ENCODE data around the gene RUNX1.

Gene RUNX1

DNA sequence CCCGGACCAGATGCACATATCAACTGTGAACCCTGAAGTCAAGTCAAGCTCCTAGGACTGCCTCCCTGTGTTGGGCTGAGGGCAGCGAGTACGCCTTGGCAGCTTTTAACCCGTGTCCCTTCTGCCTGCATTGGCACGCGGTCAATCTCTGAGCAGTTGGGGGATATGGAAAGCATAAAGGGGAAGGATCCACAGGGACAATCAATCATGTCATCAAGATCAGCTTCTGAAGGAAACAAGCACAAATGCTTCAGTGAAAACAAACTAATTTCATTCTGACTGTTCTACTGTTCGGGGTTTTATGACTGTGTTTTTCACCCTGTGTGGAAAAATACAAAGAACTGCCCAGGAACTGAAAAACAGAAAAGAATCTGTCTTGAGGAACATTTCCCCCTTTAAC, 106.2 kb downstream of the RUNX1 start:
- no peak for DNase-seq
- H3K27ac Mint-ChIP-seq, result peak overlapping the region; percentile 98
- peaks cover 3% of the 10 kb centered on the region for H3K27me3 Mint-ChIP-seq
- peak; percentile 13 for ATAC-seq
- H3K4me1 Mint-ChIP-seq, result peaks cover 100% of the 10 kb centered on the region
- peak overlapping the region; percentile 38 for H3K4me3 Mint-ChIP-seq
- peaks cover 6% of the 10 kb centered on the region for H3K36me3 Mint-ChIP-seq (ENCODE audit: low read depth)
- H3K9me3 Mint-ChIP-seq, result no peaks in the 10 kb centered on the region

DNA sequence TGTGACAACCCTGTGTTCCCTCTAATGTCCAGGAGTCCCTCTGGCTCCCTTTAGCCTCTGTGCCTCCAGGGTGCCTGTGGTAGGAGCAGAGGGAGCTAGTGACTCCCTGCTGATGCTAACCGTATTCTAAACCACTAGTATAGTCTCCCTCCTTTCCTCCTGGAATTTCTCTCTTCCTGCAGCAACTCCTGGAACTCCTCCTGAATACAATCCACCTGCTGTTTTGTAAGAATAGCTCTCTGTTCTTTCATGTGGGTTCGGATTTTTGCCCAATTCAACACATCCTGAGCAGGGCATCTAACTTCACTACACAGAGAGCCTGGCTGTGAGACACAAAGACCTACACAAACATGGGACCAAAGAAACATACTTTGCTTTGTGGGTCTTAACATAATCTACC, 107.9 kb downstream of the RUNX1 start:
- Mint-ChIP-seq H3K27ac (peak overlapping the region; percentile 11), H3K27me3 (peaks cover 3% of the 10 kb centered on the region), H3K36me3 (ENCODE audit: low read depth) (peaks cover 6% of the 10 kb centered on the region), H3K4me1 (peaks cover 100% of the 10 kb centered on the region), H3K4me3 (no peak overlapping the region), H3K9me3 (no peaks in the 10 kb centered on the region)
- DNase-seq, result no peak
- no peak for ATAC-seq

DNA sequence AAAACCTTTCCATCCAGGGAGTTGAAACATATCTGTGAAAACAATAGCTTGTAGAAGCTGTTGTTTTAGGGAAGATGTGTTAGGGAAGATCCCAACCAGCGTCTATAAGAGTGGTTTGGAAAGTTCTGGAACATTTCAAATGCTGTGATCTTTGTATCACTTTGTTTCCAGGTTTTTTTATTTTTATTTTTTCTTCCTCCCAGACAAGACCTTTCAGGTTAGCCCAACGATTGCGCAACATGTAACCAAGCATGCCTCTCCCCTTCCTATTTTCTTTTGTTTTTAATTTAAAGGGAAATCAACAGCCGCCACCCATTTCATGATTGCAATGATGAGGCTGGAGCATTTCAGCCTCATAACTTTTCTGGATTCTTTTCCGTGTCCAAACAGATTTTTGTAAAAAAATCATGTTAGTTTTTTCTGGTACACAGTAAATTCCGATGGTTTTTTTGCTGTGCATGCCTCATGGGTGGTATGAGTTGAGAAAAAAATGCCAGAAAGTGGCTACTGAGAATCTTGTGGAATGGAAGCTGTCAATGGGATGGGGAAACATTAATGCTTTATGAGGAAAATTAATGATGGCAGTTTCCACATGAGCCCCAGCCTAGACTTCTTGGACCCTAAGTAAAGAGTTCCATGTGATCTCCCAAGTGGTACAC, 109.3 kb downstream of the RUNX1 start:
- peaks cover 100% of the 10 kb centered on the region for H3K4me1 Mint-ChIP-seq
- peak overlapping the region; percentile 25 for H3K27ac Mint-ChIP-seq
- H3K27me3 Mint-ChIP-seq, result no peaks in the 10 kb centered on the region
- H3K4me3 Mint-ChIP-seq, result no peak overlapping the region
- H3K9me3 Mint-ChIP-seq, result no peaks in the 10 kb centered on the region
- H3K36me3 Mint-ChIP-seq (ENCODE audit: low read depth), result peaks cover 1% of the 10 kb centered on the region
- ATAC-seq, result no peak
- DNase-seq, result no peak

DNA sequence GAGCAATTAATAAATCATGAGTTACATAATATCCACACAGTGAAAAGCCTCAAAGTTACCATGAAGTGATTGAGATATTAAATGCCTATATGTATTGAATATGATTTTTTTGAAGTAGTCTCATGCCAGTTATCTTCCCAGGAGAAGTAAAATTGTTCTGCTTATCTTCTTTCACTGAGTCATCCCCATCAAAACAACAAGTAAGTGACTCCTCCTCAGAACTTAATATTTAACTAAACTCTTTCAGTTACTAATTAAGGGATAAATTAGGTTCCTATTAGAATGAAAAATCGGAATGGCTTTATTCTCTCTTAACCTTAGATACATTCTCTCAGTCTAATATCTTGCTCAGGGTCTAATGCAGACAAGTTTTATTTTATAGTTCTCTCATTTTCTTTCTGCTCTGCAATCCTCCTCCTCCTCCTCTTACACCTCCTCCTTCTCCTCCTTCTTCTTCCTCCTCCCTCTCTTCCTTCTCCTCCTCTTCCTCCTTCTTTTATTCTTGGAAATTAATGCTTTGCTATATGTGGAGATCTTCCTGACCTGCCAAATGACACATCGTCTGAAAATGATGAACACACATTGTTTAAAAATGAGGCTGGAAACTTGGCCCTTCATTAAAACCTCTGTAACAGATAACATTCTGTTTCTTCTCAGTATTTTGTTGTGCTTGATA, 110.9 kb downstream of the RUNX1 start:
- DNase-seq, result no peak
- no peaks in the 10 kb centered on the region for H3K36me3 Mint-ChIP-seq (ENCODE audit: low read depth)
- no peaks in the 10 kb centered on the region for H3K27me3 Mint-ChIP-seq
- ATAC-seq, result no peak
- no peaks in the 10 kb centered on the region for H3K9me3 Mint-ChIP-seq
- H3K4me1 Mint-ChIP-seq, result peaks cover 100% of the 10 kb centered on the region
- H3K27ac Mint-ChIP-seq, result peak overlapping the region; percentile 16
- peak overlapping the region; percentile 3 for H3K4me3 Mint-ChIP-seq

DNA sequence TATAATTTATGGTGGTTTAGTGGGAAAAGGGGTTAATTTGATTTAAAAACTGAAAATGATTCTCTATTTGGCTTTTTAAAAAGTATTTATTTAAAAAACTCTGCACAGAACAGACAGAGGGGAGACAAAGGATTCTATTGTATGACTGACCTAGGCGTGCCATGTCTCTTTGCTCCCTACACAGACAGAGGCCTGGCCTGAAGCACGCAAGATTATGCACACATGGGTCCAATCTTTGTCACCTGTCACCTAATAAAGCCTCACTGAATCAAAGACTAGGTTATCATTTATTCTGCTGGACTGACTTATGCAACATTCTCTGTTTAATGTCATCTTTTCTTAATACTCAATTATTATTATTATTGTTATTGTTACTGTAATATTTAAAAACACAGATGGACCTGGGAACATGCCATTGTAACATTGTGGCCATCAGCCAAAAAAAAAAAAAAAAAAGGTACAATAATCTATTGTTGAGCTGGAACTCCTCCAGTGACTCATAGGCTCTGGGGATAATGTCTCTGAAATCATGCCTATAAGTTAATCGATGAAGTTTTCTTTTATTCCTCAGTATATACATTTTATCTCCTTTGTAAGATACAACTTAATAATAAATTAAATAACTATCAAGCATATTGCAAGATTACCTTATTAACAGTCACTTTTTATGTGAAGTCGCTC, 112.1 kb downstream of the RUNX1 start:
- ATAC-seq (no peak), DNase-seq (no peak)
- H3K9me3 Mint-ChIP-seq, result no peaks in the 10 kb centered on the region
- peak overlapping the region; percentile 72 for H3K4me3 Mint-ChIP-seq
- peak overlapping the region; percentile 91 for H3K27ac Mint-ChIP-seq
- no peaks in the 10 kb centered on the region for H3K27me3 Mint-ChIP-seq
- peaks cover 99% of the 10 kb centered on the region for H3K4me1 Mint-ChIP-seq
- H3K36me3 Mint-ChIP-seq (ENCODE audit: low read depth), result no peaks in the 10 kb centered on the region

DNA sequence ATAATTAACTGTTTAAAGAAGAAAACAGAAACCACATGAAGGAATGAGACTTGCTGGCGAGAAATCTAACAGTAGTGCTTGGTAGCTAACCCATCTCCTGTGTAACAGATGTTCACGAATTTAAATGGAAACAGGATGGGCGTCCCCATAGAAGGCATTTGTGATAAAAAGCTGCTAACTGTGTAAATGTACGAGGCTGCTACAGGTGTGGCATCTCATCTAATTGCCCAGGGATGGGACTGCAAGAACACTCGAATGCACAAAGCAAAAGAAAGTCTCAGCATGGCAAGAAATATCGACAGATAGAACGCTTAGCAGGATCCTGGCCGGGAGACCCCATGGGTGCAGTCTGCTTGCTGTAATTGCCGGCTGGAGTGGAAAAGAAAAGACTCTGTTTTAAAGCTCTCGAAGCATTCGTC, 112.7 kb downstream of the RUNX1 start:
- Mint-ChIP-seq H3K4me1 (peaks cover 99% of the 10 kb centered on the region), H3K4me3 (peak overlapping the region; percentile 72), H3K27me3 (no peaks in the 10 kb centered on the region), H3K27ac (peak overlapping the region; percentile 91), H3K9me3 (no peaks in the 10 kb centered on the region), H3K36me3 (ENCODE audit: low read depth) (no peaks in the 10 kb centered on the region)
- no peak for ATAC-seq
- DNase-seq, result no peak

DNA sequence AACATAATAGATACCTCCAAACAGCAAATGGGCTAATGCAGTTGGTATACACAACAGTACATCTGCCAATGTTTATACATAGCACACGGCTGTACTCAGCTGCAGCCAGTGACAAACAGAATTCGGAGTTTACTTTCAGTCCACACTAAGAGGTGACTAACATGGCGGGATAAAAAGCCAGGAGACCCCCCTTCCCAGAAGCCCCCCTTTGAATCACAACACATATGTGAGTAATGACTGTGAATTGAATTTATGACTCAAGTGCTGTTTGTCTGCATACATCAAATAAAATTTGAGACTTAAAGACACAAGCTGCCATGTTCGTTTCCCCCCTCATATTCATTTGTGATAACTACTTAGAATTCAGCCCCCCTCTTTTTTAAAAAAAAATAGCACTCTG, 113.2 kb downstream of the RUNX1 start:
- H3K9me3 Mint-ChIP-seq, result no peaks in the 10 kb centered on the region
- peak overlapping the region; percentile 72 for H3K4me3 Mint-ChIP-seq
- H3K27me3 Mint-ChIP-seq, result no peaks in the 10 kb centered on the region
- DNase-seq (no peak), ATAC-seq (peak; percentile 35)
- H3K36me3 Mint-ChIP-seq (ENCODE audit: low read depth), result no peaks in the 10 kb centered on the region
- peaks cover 94% of the 10 kb centered on the region for H3K4me1 Mint-ChIP-seq
- peak overlapping the region; percentile 91 for H3K27ac Mint-ChIP-seq

DNA sequence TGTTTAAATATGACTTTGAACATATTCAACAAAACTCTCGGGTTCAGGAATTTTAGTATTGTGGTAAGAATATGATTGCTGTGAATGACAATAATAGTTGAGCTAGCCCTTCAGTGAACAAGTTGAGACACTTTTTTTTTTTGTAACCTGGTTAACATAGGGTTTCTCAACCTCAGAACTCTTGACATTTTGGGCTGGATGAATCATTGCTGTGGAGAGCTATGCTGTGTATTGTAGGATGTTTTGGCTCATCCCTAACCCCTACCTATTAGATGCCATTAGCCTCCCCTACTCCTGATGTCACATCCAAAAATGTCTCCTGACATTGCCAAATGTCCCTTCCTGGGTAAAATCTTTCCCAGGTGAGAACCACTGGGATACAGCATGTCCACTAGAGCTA, 113.7 kb downstream of the RUNX1 start:
- Mint-ChIP-seq H3K4me1 (peaks cover 93% of the 10 kb centered on the region), H3K27ac (peak overlapping the region; percentile 91), H3K9me3 (no peaks in the 10 kb centered on the region), H3K36me3 (ENCODE audit: low read depth) (peaks cover 2% of the 10 kb centered on the region), H3K4me3 (peak overlapping the region; percentile 72), H3K27me3 (no peaks in the 10 kb centered on the region)
- ATAC-seq (peak; percentile 91), DNase-seq (no peak)

DNA sequence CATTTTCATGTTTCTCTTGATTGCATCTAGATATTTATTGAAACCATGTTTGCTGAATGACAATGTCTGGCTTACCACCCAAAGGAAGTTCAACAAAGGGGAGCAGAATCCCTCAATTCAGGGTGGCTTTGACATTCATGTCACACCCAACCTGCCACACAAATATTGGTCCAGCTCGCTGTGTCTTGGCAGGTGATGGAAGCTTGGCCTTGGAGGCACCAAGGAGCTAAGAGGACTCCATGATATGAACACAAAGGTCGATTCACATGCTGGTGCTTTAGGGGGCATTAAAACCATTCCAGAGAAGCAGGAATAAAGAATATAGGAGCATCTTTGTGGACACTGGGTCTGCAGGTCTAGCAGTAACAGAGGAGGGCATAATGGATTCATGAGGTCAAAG, 114.8 kb downstream of the RUNX1 start:
- Mint-ChIP-seq H3K9me3 (no peaks in the 10 kb centered on the region), H3K4me1 (peaks cover 84% of the 10 kb centered on the region), H3K27me3 (no peaks in the 10 kb centered on the region), H3K36me3 (ENCODE audit: low read depth) (peaks cover 2% of the 10 kb centered on the region), H3K27ac (peak overlapping the region; percentile 91), H3K4me3 (peak overlapping the region; percentile 73)
- no peak for ATAC-seq
- DNase-seq, result no peak

DNA sequence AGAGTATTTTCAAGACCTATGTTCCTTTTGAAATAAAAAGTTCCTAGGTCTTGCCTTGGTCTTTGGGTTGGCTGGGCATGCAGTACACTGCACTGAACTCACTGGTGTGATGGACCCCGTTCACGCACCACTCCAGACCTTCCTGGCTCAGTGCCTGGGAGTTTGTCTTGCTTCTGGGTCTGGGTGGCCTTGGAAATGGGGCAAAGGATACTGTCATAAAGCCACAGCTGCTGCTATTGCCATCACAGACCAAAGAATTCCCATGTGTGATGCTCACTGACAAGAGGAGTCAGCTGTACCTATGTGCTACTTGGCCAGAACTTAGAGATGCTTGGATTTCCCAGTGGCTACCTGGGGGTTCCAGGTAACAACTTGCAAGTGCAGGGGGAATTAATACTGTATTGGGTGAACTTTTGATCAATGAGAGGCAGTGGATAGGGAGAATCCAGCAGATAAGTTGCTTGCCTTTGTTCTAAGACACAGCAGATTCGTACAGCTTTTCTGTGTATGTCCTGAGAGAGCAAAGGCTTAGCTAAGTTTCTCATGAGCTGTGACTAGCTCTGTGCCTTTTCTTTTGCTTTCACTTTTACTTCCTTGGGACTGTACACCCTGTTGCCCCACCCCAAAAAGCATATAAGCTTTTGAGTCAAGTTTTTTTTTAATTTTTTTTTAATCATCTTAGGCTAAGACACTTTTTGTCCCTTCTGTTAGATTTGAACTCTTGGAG, 115.3 kb downstream of the RUNX1 start:
- ATAC-seq (peak; percentile 77), DNase-seq (no peak)
- Mint-ChIP-seq H3K36me3 (ENCODE audit: low read depth) (peaks cover 2% of the 10 kb centered on the region), H3K27me3 (no peaks in the 10 kb centered on the region), H3K4me3 (peak overlapping the region; percentile 73), H3K9me3 (no peaks in the 10 kb centered on the region), H3K27ac (peak overlapping the region; percentile 91), H3K4me1 (peaks cover 84% of the 10 kb centered on the region)

DNA sequence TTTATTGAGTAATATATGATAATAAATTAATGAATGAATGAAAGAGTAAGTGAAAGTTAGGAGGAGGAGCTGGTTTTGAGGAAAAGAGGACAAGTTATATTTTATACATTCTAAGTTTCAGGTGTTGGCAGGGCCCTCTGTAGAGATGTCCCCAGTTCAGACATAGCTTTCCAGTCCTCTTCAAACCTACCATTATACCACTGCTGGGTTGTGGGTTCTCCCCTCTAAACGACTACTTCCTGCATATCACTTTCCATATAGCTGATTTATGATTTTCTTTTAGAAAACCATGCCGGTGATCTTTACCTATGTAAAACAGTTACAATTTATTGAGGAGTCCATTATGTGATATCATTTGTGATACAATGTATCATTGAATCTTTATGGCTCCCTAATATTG, 116.9 kb downstream of the RUNX1 start:
- peaks cover 84% of the 10 kb centered on the region for H3K4me1 Mint-ChIP-seq
- H3K4me3 Mint-ChIP-seq, result no peak overlapping the region
- H3K9me3 Mint-ChIP-seq, result no peaks in the 10 kb centered on the region
- peaks cover 2% of the 10 kb centered on the region for H3K36me3 Mint-ChIP-seq (ENCODE audit: low read depth)
- H3K27ac Mint-ChIP-seq, result peak overlapping the region; percentile 91
- ATAC-seq (no peak), DNase-seq (no peak)
- no peaks in the 10 kb centered on the region for H3K27me3 Mint-ChIP-seq

DNA sequence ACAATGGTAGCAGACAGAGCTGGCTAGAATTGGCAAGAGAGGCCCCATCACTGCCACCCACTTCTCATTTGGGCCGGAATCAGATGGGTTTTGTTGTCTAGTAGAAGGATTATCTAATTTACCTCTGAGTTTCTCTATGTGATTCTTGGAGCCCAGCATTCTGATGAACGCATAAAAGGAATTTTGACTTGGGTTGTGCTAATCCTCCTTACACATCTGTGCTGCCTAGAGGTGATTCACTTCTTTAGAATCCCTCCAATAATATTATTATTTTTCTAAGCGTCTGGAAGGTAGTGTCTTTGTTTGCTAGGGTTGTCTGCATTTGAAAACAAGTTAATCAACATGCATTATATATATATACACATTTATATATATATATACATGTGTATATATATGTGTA, 118.1 kb downstream of the RUNX1 start:
- Mint-ChIP-seq H3K27me3 (no peaks in the 10 kb centered on the region), H3K9me3 (no peaks in the 10 kb centered on the region), H3K4me3 (no peak overlapping the region), H3K27ac (peak overlapping the region; percentile 7), H3K36me3 (ENCODE audit: low read depth) (peaks cover 2% of the 10 kb centered on the region), H3K4me1 (peaks cover 79% of the 10 kb centered on the region)
- DNase-seq (no peak), ATAC-seq (no peak)

DNA sequence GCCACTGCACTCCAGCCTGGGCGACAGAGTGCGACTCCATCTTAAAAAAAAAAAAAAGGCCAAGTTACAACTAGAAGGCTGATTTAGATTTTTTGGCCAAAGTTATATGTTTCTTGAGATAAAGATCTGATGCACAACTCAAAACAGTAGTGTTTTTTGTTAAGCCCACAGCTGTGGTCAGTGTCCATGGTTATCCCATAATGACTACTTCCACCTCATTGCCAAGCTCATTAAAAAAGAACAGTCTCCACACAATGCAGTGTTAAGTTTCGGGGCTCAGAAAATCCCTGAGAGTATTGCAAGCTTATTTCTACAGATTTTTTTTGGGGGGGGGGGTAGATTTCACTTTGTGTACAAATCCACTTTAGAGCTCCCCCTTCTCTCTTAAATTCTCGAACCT, 120.5 kb downstream of the RUNX1 start:
- no peaks in the 10 kb centered on the region for H3K27me3 Mint-ChIP-seq
- H3K9me3 Mint-ChIP-seq, result peaks cover 12% of the 10 kb centered on the region
- H3K4me3 Mint-ChIP-seq, result no peak overlapping the region
- H3K4me1 Mint-ChIP-seq, result peaks cover 78% of the 10 kb centered on the region
- H3K36me3 Mint-ChIP-seq (ENCODE audit: low read depth), result peaks cover 12% of the 10 kb centered on the region
- H3K27ac Mint-ChIP-seq, result peak overlapping the region; percentile 23
- DNase-seq (no peak), ATAC-seq (peak; percentile 34)

DNA sequence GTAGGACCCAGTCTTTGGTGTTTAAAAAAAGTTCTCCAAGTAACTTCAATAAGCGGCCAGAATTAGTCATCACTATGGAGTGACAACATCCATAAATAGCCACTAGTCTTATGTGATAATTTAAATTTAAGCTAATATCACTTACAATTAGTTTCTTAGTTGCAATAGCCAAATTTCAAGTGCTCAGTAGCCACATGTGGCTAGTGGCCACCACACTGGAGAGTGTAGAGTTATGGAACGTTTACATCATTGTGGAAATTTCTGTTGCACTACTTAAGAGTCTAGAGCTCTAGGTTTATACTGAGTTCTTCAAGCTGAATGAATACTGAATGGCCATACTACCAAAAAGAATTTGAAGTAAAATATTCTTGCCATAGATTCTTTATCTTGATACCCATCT, 121.1 kb downstream of the RUNX1 start:
- H3K4me1 Mint-ChIP-seq, result peaks cover 77% of the 10 kb centered on the region
- H3K9me3 Mint-ChIP-seq, result peaks cover 13% of the 10 kb centered on the region
- H3K4me3 Mint-ChIP-seq, result no peak overlapping the region
- ATAC-seq (no peak), DNase-seq (no peak)
- H3K27ac Mint-ChIP-seq, result no peak overlapping the region
- peaks cover 14% of the 10 kb centered on the region for H3K36me3 Mint-ChIP-seq (ENCODE audit: low read depth)
- H3K27me3 Mint-ChIP-seq, result no peaks in the 10 kb centered on the region

All from activated naive CD8-positive, alpha-beta T cell treated with anti-CD3 and anti-CD28 coated beads, Interleukin-2, amount 50 U/mL, for 24 hours (primary cell).